C1 segment of cervical spinal cord (tissue), 14 donors: Measurements from ENCODE around the gene STK4.

Source experiments
- DNase-seq, 14 donors: peaks; one replicate each; lab custom pipeline; 2025; lab: John Stamatoyannopoulos, UW

STK4 gene

DNA sequence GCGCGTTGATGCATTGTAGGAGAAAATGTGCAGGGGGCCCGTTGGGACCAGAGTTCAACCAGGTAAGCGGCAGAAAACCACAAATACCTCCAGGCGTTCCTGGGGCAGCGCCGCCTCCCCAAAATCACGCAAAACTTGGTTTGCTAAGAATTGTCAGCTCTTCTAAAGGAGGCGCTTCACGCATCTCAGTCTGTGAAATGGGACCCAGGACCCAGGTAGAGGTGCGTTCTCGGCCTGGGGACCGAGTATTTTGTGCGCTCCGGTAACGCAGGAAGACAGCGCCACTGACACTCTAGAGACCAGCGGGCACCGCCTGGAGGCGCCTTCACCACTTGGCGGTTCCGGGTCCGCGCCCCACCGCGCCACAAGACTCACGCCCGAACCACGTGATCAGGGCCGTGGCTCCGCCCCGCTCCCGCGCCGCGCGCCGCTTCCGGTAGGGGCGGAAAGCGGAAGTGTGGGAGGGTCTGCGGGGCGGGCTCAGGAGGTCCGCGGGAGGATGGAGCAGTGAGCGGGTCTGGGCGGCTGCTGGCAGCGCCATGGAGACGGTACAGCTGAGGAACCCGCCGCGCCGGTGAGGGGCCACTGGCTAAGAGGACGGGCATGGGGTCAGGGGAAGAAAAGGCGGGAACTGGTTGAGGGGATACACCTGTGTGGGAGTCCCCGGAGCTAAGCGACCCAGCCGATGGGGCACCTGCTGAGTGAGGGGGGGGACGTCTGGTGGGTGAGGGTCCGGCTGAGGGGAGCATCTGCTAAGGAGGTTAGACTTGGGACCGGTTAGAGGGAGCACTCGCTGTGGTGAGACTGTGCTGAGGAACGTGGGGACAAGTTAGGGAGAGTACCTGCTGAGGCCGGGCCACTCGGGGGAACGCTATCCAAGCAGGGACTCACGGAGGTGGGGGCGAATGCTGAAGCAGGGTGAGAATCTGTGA lies at the start of gene STK4:
Gene STK4, plus strand, starts transcription at position 483 of the 932 bp plus-strand sequence. Its CDS starts 57 bp downstream, at position 540.
- DNase-seq, result peak; percentile 29 to 97 (median 90)

DNA sequence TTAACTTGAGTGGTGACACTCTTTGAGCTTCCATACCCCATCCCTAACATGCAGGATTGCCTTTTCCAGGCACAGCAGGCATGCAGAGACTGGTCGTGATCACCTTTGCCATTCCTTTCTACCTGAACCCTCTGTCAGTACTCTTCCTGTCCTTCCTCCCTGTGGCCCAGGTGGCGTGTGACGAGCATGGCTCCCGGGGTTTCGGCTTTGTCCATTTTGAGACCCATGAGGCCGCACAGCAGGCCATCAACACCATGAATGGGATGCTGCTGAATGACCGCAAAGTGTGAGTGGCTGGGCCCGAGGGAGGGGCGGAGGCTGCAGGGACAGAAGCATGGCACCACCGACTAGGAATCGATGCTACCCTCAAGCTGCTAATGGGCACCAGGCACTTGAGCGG lies 49.7 kb upstream of the STK4 start:
- DNase-seq, result no peak

DNA sequence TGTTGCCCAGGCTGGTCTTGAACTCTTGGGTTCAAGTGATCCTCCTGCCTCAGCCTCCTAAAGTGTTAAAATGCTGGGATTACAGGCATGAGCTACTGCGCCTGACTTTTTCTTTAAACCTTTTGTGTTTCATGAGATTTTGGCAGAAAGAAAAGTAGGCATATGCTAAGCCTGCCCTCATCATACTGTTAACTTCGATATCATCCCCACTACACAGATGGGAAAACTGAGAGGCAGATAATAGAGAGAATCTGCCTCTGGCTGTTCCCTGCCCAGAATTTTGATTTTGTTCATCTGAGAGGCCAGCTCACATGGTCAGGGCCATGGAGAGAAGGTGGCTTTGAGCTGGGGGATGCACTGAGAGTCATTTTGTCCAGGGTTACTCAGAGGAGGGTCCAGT lies 48.9 kb upstream of the STK4 start:
- no peak for DNase-seq

GRCh38 chr20:44918342-44918741 lies 48.0 kb upstream of the STK4 start:
- no peak for DNase-seq

GRCh38 chr20:44918761-44919160 lies 47.6 kb upstream of the STK4 start:
- no peak for DNase-seq

GRCh38 chr20:44921447-44921846 lies 44.9 kb upstream of the STK4 start:
- no peak for DNase-seq

GRCh38 chr20:44924541-44924940 lies 41.8 kb upstream of the STK4 start:
- DNase-seq, result no peak

DNA sequence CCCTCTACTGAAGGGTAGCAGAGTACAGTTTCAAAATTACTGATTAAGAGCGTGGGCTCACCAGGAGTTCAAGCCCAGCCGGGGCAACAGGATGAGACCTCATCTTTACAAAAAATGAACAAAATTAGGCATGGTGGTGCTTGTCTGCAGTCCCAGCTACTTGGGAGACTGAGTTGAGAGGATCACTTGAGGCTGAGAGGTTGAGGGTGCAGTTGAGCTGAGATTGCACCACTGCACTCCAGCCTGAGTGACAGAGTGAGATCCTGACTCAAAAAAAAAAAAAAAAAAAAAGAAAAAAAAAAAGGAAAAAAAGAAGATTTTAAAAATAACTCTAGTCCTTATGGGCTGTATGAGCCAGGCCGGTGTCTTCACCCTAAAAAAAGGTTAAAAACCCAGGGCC lies 37.7 kb upstream of the STK4 start:
- no peak for DNase-seq

DNA sequence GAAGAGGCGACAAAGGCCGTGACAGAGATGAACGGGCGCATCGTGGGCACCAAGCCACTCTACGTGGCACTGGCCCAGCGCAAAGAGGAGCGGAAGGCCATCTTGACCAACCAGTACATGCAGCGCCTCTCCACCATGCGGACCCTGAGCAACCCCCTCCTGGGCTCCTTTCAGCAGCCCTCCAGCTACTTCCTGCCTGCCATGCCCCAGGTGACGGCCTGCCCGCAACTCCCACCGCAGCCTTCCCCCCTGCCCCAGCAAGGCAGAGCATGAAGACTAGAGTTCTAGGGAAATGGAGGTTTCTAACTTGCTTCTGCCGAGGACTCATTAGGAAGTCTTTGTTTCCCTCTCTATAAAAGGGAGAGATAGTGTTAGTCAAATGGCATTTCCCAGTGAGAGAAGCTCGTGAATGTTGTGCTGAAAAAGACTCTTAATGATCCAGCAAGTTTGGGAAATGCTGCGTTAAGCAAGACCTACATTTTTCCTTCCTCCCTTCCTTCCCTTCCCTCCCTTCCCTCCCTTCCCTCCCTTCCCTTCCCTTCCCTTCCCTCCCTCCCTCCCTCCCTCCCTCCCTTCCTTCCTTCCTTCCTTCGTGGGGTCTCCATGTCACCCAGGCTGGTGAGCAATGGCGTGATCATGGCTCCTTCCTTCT lies 35.7 kb upstream of the STK4 start:
- no peak for DNase-seq

GRCh38 chr20:44931911-44932310 lies 34.4 kb upstream of the STK4 start:
- DNase-seq, result no peak

GRCh38 chr20:44932916-44933315 lies 33.4 kb upstream of the STK4 start:
- no peak for DNase-seq

DNA sequence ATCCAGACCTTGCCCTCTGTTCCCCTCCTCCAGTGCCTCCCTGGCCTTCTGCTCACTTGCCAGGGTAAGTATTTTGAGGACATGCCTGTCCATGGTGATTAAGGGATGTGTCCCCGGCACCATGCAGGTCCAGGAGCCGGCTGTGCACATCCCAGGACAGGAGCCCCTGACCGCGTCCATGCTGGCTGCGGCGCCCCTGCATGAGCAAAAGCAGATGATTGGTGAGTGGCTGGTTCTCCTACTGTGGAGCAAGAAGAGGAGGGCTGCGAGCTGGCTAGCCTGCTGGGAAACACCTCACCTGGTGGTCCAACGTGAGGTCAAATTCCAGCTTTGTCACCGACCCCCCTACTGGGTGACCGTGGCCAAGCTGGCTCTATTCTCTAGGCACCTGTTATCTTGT lies 29.8 kb upstream of the STK4 start:
- no peak for DNase-seq

- DNase-seq, result peak in 1 of 14 donors; percentile 30
These were observed 27.7 kb upstream of the STK4 start for GRCh38 chr20:44938637-44939036.

DNA sequence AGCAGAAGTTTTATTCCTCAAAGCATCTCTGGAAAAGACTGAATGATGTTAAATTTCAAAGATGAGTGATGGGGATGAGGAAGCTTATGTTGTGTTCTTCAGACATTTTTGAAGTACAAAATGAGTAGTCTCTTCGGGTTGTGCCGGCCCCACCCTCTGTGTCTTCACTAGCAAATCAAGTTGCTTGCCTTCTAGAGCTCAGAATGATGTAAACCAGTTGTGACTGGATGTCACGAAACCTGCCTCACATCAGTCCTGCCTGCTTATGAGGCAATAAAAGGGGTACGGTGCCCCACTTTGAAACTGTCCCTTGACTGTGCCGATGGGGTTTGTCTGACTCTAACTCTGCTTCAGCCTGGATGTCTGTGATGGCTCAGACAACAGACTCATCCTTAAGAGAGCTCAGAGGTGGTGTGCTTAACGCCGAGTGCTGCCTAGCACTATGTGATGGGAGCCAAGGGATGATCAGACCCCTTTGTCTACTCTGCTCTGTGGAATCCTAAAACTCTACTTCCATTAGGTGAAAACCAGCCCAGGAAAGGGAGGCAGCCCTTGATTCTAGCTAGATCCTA lies 25.1 kb upstream of the STK4 start:
- no peak for DNase-seq

DNA sequence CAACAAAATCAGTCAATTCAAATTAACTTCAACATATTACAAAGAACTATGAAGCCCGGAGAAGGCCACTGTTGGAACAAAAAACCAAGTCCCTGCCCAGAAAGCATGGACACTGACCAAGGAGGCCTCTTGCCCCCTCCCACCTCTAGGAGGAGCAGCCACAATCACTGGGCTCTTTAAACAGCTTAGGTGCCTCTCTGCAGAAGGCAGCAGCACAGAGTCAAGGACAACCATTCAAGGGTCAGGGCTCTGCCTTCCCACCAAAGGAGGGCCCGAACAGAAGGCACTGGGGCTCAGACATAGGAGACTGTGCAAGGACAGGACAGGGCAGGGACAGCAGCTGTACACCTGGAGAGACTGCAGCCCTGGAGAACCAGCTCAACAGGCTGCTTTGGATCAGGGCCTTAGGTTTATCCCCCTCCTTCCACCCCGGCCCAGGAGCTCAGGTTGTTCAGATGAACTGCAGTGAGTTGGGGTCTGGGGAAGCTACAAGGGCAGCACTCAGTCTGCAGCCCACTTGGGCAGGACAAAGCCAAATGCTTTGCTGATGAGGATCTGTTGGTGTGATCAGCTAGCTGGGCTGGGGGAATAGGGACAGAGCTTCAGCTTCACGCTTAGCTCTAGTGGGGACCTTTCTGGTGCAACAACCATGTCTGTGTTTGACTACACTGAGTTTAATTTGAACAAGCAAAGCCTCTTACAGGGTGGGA lies 23.9 kb upstream of the STK4 start:
- peak in 1 of 14 donors; percentile 3 for DNase-seq

- no peak for DNase-seq
These were observed 22.5 kb upstream of the STK4 start for GRCh38 chr20:44943828-44944227.

DNA sequence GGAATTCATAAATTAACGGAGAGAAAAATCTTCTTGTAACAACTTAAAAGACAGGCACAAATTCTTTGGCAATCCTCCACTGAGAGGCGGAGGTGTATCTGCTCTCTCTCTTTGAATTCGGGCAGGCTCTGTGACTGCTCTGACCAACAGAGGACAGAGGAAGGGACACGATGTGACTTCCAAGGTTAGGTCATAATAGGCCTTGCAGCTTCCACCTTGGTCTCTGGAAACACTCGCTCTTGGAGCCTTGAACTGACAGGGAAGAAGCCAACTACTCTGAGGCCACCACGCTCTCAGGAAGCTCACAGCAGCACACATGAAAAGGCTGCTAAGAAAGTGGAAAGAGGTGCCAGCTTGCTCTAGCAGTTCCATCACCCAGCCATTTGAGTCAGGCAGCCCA lies 21.1 kb upstream of the STK4 start:
- no peak for DNase-seq

- no peak for DNase-seq
These were observed 19.9 kb upstream of the STK4 start for GRCh38 chr20:44946271-44946852.

- no peak for DNase-seq
These were observed 18.2 kb upstream of the STK4 start for GRCh38 chr20:44948107-44948506.

- no peak for DNase-seq
These were observed 17.8 kb upstream of the STK4 start for GRCh38 chr20:44948513-44948912.

- no peak for DNase-seq
These were observed 15.9 kb upstream of the STK4 start for GRCh38 chr20:44950368-44950767.

DNA sequence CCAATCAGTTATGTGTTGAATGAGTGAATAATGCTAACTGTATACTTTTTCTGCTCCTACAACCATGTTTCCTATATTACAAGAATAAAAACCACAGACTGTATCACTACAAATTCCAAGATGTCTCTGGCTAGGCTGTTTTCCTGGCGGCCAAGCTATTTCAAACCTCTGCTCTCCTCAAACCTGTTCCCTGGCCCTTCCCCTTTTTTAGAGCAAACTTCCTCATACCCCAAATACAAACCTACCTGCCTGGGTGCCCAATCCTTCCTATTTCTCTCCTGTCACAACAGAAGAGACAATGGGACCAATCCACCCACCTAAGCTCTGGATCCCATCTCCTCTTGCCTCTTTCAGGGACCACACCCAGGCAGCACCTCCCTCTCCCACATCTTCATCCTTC lies 13.6 kb upstream of the STK4 start:
- DNase-seq, result no peak
